Keratinocyte (primary cell): ENCODE measurements around the gene EPB41L2. TPM values are rescaled to one million over a fixed set of nuclear protein-coding genes. Genes with fewer than 3 reads are reported as not detected.

Experiments
- DNase-seq: peaks from one replicate; pipeline ENCODE4 v3.0.0-alpha.2; 2011; ENCODE audit warnings: low read depth, missing footprints, low spot score
- FAIRE-seq: peaks from 2 replicates; lab custom pipeline; 2011; peaks lifted over from hg19 to GRCh38; lab: Jason Lieb, UNC
- H2AFZ ChIP-seq: 2 replicates; pipeline ENCODE4 v1.6.0; 2012; ENCODE audit warnings: low read length, control low read depth, inconsistent platforms; ENCODE audit not compliant: control insufficient read depth
- H3K27ac ChIP-seq: 2 replicates; pipeline ENCODE4 v1.5.1; 2011; ENCODE audit warnings: low read length; ENCODE audit not compliant: control insufficient read depth, insufficient read depth
- H3K27me3 ChIP-seq: 3 replicates; pipeline ENCODE4 v1.6.0; 2011; ENCODE audit warnings: low read length; ENCODE audit not compliant: control insufficient read depth, insufficient read depth; ENCODE audit errors: extremely low read depth
- H3K36me3 ChIP-seq, 2 experiments: 2 replicates in 1 of 2; 3 replicates in 1 of 2; pipeline ENCODE4 v1.5.1; 2011; ENCODE audit warnings: low read length in 2 of 2, mild to moderate bottlenecking in 1 of 2; ENCODE audit not compliant: control insufficient read depth in 2 of 2, insufficient read depth in 2 of 2; ENCODE audit errors: extremely low read depth in 1 of 2
- H3K4me1 ChIP-seq: 3 replicates; pipeline ENCODE4 v1.5.1; 2011; ENCODE audit warnings: low read length; ENCODE audit not compliant: control insufficient read depth, insufficient read depth; ENCODE audit errors: extremely low read depth
- H3K4me2 ChIP-seq: 3 replicates; pipeline ENCODE4 v1.6.0; 2011; ENCODE audit warnings: low read depth, low read length; ENCODE audit not compliant: control insufficient read depth, insufficient read depth; ENCODE audit errors: extremely low read depth
- H3K4me3 ChIP-seq, 3 experiments: fragments of 200-600 bp in 1 of 3; sonication (generic) in 1 of 3; 2 replicates in 2 of 3; 3 replicates in 1 of 3; pipeline ENCODE4 v1.5.1; 2011 to 2016; ENCODE audit warnings: low read length in 3 of 3, mild to moderate bottlenecking in 3 of 3, control low read depth in 2 of 3, inconsistent platforms in 1 of 3, low read depth in 1 of 3, mixed read lengths in 1 of 3, mixed run types in 1 of 3, moderate library complexity in 1 of 3; ENCODE audit not compliant: control insufficient read depth in 2 of 3, insufficient read depth in 2 of 3; ENCODE audit errors: extremely low read depth in 1 of 3
- H3K79me2 ChIP-seq: 2 replicates; pipeline ENCODE4 v1.6.0; 2012; ENCODE audit warnings: low read length; ENCODE audit not compliant: control insufficient read depth, insufficient read depth
- H3K9ac ChIP-seq: 3 replicates; pipeline ENCODE4 v1.6.0; 2011; ENCODE audit warnings: low read length; ENCODE audit not compliant: control insufficient read depth, insufficient read depth; ENCODE audit errors: extremely low read depth
- H3K9me1 ChIP-seq: 3 replicates; pipeline ENCODE4 v1.6.0; 2011; ENCODE audit warnings: low read length; ENCODE audit not compliant: control insufficient read depth, insufficient read depth; ENCODE audit errors: extremely low read depth
- H3K9me3 ChIP-seq: 2 replicates; pipeline ENCODE4 v1.5.1; 2012; ENCODE audit warnings: low read depth, low read length; ENCODE audit not compliant: control insufficient read depth
- H4K20me1 ChIP-seq: 3 replicates; pipeline ENCODE4 v1.6.0; 2011; ENCODE audit warnings: low read length; ENCODE audit not compliant: control insufficient read depth, insufficient read depth; ENCODE audit errors: extremely low read depth
- EZH2 ChIP-seq: IDR thresholded peaks from one replicate; pipeline ENCODE4 v1.6.1; 2012; ENCODE audit warnings: inconsistent platforms, mild to moderate bottlenecking, low read length, moderate library complexity
- dilution Hi-C: fragments of 300-500 bp; cut with MboI; formaldehyde crosslinking; loops from one replicate; pipeline ENCODE4 v1.7.0; 2020; ENCODE audit warnings: low sequenced_read_pairs; ENCODE audit not compliant: extremely low pct_ligation_motif_present
- polyA plus RNA-seq, 5 experiments: library from polyadenylated mRNA; depleted of rRNA in 3 of 5; stranded (reverse) in 3 of 5; stranded (forward) in 1 of 5; unstranded in 1 of 5; fragments of >200 nt; gene quantifications; 1 replicate in 1 of 5; 2 replicates in 3 of 5; 3 replicates in 1 of 5; pipeline versions ENCODE4 v1.2.1 to v1.2.3, GENCODE V29; 2011 to 2012; ENCODE audit warnings: missing spikeins in 2 of 5, low read depth in 1 of 5, low replicate concordance in 1 of 5
- TF ChIP-seq, protein P1 (sequence below), 3 experiments: IDR thresholded peaks in 1 of 3; conservative IDR thresholded peaks in 1 of 3; optimal IDR thresholded peaks in 1 of 3; 2 replicates in 2 of 3; 3 replicates in 1 of 3; pipeline versions ENCODE3 to v1.5.1; 2011; ENCODE audit warnings: low read length in 3 of 3, mild to moderate bottlenecking in 3 of 3, moderate library complexity in 2 of 3, control low read depth in 1 of 3, inconsistent platforms in 1 of 3; ENCODE audit not compliant: insufficient read depth in 2 of 3; ENCODE audit errors: extremely low read depth in 1 of 3

The EPB41L2 gene
- polyA plus RNA-seq, 1 donor (not counting 4 experiments of a cell fraction or from before 2014, with no cell fraction given) = 22.0 TPM

- no peak for FAIRE-seq
- no peak overlapping the region for H3K9ac ChIP-seq
- peaks cover 5% of the 10 kb centered on the region for H3K4me1 ChIP-seq
- no peak overlapping the region for H3K4me2 ChIP-seq
- TF ChIP-seq, protein P1, sequence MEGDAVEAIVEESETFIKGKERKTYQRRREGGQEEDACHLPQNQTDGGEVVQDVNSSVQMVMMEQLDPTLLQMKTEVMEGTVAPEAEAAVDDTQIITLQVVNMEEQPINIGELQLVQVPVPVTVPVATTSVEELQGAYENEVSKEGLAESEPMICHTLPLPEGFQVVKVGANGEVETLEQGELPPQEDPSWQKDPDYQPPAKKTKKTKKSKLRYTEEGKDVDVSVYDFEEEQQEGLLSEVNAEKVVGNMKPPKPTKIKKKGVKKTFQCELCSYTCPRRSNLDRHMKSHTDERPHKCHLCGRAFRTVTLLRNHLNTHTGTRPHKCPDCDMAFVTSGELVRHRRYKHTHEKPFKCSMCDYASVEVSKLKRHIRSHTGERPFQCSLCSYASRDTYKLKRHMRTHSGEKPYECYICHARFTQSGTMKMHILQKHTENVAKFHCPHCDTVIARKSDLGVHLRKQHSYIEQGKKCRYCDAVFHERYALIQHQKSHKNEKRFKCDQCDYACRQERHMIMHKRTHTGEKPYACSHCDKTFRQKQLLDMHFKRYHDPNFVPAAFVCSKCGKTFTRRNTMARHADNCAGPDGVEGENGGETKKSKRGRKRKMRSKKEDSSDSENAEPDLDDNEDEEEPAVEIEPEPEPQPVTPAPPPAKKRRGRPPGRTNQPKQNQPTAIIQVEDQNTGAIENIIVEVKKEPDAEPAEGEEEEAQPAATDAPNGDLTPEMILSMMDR (optimal IDR thresholded peaks at IDR 0.05 in 1 of 3, IDR thresholded peaks at IDR 0.05 in 1 of 3, conservative IDR thresholded peaks at IDR 0.05 in 1 of 3; ENCODE audit: extremely low read depth in 1 of 3, insufficient read depth in 2 of 3, low read length in 3 of 3) = no peak
- TF ChIP-seq EZH2 = no peak
- H2AFZ ChIP-seq = no peak overlapping the region
- no peak overlapping the region for H3K27ac ChIP-seq
- H3K9me3 ChIP-seq = no peaks in the 10 kb centered on the region
- no peaks in the 10 kb centered on the region for H4K20me1 ChIP-seq
- no peak for DNase-seq
- H3K36me3 ChIP-seq = no peaks in the 10 kb centered on the region
- H3K4me3 ChIP-seq = no peak overlapping the region
- no peaks in the 10 kb centered on the region for H3K27me3 ChIP-seq
- H3K9me1 ChIP-seq = no peaks in the 10 kb centered on the region
- dilution Hi-C loops = no loop called here
- peaks cover 2% of the 10 kb centered on the region for H3K79me2 ChIP-seq
Observed at GRCh38 chr6:130978660-130979396, 84.2 kb downstream of the EPB41L2 start.

- TF ChIP-seq, protein P1 (optimal IDR thresholded peaks at IDR 0.05 in 1 of 3, IDR thresholded peaks at IDR 0.05 in 1 of 3, conservative IDR thresholded peaks at IDR 0.05 in 1 of 3; ENCODE audit: extremely low read depth in 1 of 3, insufficient read depth in 2 of 3, low read length in 3 of 3) = no peak
- TF ChIP-seq EZH2 = no peak
- H3K4me1 ChIP-seq = peaks cover 5% of the 10 kb centered on the region
- no peak overlapping the region for H3K4me2 ChIP-seq
- H3K79me2 ChIP-seq = peaks cover 2% of the 10 kb centered on the region
- dilution Hi-C loops = no loop called here
- H3K9me1 ChIP-seq = no peaks in the 10 kb centered on the region
- H3K27ac ChIP-seq = no peak overlapping the region
- no peak for DNase-seq
- no peaks in the 10 kb centered on the region for H3K27me3 ChIP-seq
- H4K20me1 ChIP-seq = no peaks in the 10 kb centered on the region
- H3K9ac ChIP-seq = no peak overlapping the region
- H3K4me3 ChIP-seq = no peak overlapping the region
- no peaks in the 10 kb centered on the region for H3K9me3 ChIP-seq
- no peak for FAIRE-seq
- H2AFZ ChIP-seq = no peak overlapping the region
- no peaks in the 10 kb centered on the region for H3K36me3 ChIP-seq
Observed at GRCh38 chr6:130978180-130978579, 84.9 kb downstream of the EPB41L2 start.
